GM19397 (cell line): ENCODE measurements around the gene ZFHX3.
"Not testable (repeated sequence)": the region's sequence is repeated elsewhere in the genome, so short reads cannot be mapped to it uniquely, and the experiment has no call there.

Source experiments
- ATAC-seq: cut with Tn5 transposase; IDR thresholded peaks from one replicate; pipeline ENCODE4 v1.9.1; 2021; ENCODE audit warnings: mild to moderate bottlenecking, moderate library complexity; ENCODE audit not compliant: unreplicated experiment

The ZFHX3 gene

GRCh38 chr16:73000020-73000906 lies 47.7 kb downstream of the ZFHX3 start:
- ATAC-seq, result no peak

- ATAC-seq, result no peak
Measured at GRCh38 chr16:72999541-73000019, 48.3 kb downstream of the ZFHX3 start.

- no peak for ATAC-seq
Measured at GRCh38 chr16:72997141-72997542, 50.8 kb downstream of the ZFHX3 start.

DNA sequence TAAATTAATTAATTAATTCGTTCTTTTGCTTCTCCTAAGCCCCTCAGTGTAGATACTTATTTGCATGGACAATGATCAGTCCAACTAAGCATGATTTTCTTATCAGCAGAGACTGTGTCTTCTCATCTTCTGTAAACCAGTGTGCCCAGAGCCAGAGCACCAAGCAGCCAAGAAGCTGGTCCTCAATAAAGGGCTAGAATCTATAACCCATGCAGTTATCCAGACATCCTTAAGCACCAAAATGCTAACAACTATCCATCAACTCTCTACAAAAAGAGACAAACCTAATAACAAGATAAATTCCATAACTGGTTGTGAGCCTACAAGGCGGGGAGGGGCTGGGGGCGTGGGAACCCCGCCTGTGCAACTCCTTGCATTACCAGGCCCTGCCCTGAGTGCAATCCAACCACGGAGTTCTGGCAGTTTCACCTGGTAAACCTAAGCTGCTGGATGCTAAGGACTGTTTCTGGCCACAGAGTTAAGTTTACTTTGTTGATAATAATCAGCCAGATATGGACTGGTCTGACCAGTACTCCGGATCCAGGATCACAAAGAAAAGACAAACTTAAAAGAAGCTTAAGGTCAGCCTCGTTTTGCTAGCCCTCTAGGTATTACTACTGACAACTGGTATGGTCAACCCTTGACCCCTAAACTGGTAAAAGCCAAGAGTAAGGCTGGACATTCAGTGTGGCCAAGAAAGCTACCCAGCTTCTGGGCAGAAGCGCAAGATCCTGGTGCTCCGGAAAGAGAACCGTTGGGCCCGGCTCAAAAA lies 51.5 kb downstream of the ZFHX3 start:
- ATAC-seq, result no peak

GRCh38 chr16:72995882-72996270 lies 52.1 kb downstream of the ZFHX3 start:
- not testable (repeated sequence) for ATAC-seq

DNA sequence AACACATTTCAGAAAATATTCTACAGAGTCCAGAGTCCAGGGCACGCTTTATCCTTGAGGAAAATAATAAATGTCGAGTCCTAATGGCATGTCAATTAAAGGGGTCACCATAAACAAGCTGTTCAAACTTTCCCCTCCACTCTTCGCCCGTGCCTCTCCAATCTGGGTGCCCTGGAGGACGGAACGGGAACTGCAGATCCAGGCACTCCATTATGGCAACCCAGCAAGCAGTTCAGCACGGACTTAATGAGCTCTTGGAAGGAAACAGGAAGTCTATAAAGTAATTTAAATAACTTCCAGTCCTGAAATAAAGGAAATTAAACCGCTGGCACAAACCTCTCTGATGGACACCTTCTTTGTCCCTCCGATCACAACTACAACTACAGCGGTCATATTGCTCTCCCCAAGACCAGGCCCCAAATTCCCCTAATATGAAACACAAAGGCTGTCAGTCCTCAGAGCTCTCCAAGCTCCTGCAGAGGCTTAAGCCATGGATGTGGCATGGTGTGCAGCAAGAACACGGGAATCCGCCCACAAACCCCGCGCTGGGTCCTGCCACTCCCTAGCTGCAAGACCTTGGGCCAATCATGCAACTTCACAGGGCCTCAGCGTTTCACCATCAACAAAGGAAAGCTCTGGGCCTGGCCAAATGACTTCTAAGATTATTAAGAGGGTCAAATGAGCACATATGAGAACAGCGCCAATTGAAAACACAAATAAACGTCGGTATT lies 52.6 kb downstream of the ZFHX3 start:
- no peak for ATAC-seq

DNA sequence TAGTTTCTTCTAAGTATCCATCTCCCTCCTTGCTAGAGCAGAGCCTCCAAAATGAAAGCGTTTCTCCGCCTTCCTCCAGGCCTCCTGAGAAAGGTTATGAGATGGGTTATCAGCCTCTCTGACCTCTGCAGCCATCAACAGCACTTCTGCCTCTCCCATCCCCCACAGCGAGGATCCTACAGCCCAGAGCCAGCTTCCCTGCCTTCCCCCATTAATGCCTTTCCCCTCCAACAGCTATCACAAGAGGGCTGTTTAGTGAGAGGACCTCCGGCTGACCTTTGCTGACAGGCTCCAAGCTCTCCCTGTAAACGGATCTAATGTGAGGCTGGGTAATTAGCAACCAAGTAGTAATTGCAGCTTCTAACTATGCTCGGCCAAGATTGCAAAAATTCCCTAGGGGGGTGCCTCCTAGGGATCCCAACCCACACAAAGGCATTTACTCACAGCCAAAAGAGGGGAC lies 55.8 kb downstream of the ZFHX3 start:
- no peak for ATAC-seq

GRCh38 chr16:72991644-72992043 lies 56.3 kb downstream of the ZFHX3 start:
- ATAC-seq, result no peak

DNA sequence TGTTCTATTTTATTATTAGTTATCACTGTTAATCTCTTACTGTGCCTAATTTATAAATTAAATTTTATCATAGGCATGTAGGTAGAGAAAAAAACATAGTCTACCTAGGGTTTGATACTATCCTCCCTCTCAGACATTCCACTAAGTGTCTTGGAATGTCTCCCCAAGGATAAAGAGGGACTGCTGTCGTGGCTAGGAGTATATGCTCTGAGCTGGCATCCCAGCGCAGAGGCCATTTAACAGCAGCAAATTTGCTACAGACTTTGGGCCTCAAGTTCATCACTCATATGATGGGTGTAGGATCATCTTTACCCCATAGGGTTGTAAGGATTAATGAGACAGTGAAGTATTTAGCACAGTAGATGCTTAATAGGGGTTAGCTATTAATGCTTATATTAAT lies 56.7 kb downstream of the ZFHX3 start:
- ATAC-seq, result no peak

- no peak for ATAC-seq
Measured at GRCh38 chr16:72990571-72990970, 57.4 kb downstream of the ZFHX3 start.

GRCh38 chr16:72989579-72990551 lies 58.1 kb downstream of the ZFHX3 start:
- ATAC-seq, result no peak

DNA sequence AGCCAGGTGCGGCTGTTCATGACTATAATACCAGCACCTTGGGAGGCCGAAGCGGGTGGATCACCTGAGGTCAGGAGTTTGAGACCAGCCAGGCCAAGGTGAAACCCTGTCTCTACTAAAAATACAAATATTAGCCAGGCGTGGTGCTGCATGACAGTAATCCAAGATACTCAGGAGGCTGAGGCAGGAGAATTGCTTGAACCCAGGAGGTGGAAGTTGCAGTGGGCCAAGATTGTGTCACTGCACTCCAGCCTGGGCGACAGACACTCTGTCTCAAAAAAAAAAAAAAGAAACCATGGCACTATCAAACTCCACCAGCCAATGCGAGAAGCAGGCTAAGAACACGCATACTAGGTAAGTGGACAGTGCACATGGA lies 58.7 kb downstream of the ZFHX3 start:
- ATAC-seq, result not testable (repeated sequence)

DNA sequence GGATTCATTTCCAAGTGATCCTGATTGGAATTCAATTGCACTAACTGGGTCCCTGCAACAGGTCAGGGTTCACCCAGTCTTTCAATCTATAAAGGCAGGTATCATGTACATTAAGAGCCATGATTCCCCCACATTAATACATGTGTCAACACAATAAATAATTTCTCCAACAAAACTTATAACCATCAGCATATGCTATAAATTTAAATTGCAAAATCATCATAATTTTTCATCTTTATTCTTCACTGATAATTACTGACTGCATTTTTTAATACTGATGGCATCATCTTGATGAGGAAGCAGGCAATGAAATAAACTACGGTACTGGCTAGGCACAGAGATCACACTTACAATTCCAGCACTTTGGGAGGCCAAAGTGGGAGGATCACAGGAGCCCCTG lies 59.4 kb downstream of the ZFHX3 start:
- ATAC-seq, result no peak

DNA sequence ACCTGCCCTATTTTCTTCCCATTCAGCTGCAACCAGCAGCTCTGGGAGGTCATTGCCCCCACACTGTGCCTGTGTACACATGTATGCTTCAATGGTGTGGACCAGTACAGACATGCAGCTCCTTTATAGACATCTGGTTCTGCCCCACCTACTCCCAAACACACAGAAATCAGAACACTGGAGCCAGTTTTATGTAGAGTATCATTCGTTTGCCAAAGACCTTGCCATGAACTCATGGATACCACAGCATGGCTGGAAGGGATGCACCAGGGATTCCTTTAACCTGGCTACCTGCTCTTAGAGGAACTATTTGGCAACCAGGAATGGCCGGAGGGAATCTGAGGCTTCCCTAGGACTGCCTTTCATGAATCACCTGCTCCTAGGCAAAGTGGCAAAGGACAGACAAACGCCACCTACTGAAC lies 60.4 kb downstream of the ZFHX3 start:
- ATAC-seq, result no peak

DNA sequence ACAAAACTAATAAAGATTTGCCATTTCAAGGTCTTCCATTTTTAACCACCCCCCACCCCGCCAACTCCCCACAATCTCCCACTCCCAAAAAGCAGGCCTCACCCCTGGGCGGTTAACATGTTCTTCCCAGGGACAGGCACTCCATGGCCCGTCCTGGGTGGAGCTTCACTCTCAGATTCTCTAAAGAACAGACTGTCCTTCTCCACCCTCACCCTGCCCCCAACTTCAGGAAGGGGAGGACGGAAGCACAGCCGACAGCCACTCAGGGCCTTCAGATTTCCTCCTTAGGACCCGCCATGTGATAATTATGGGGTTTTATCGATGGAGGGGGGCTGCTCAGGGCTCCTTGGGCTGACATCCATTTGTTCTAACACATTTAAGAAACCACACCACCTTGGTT lies 61.9 kb downstream of the ZFHX3 start:
- no peak for ATAC-seq

- no peak for ATAC-seq
Measured at GRCh38 chr16:72985148-72985941, 62.6 kb downstream of the ZFHX3 start.

- no peak for ATAC-seq
Measured at GRCh38 chr16:72983728-72984350, 64.1 kb downstream of the ZFHX3 start.

GRCh38 chr16:72983241-72983640 lies 64.7 kb downstream of the ZFHX3 start:
- ATAC-seq, result no peak

GRCh38 chr16:72979974-72980373 lies 68.0 kb downstream of the ZFHX3 start:
- no peak for ATAC-seq
